Epidermal melanocyte (primary cell): ENCODE measurements around the gene RNF214.
"Not testable (repeated sequence)": the region's sequence is repeated elsewhere in the genome, so short reads cannot be mapped to it uniquely, and the experiment has no call there.

Source experiments
- DNase-seq: peaks from one replicate; pipeline ENCODE4 v3.0.0; 2011; ENCODE audit warnings: low spot score; ENCODE audit not compliant: insufficient read length

The RNF214 gene

DNA sequence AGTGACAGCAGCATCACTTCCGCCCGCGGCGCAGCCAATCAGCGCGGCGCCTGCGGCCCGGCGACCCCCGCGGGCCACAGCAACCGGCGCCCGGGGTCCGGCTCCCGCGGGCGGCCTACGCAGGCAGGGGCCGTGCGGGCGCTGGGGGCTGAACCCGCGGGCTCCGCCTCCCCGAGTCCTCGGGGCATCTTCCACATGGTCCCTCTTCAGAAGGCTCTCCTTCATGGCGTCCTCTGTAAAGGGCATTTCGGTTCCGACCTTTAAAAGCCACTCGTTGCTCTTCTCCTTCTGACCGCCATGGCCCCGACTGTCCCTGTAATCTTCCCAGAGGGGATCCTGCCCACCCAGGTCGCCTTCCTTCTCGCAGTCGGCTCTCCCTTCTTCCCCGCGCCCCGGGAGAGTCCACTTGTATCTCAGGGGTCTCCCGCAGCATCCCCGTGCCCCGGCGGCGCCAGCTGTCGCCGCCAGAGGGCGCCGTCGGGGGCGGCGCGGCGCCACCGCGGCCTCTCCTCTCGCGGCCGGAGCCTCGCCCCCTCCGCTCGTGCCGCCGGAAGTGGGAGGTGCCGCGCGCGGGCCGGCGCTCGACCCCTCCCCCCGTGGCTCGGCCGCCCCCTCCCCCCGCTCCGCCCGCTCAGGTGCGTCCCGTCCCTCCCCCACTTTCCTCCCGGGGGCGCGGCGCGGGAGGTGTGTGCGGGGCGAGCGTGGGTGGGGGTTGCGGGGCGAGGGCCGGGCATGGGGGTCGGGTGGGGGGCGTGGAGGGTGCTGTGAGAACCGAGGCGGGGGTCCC lies at the start of gene RNF214:
TSS of gene RNF214 (plus strand) at position 580 of the 787 bp plus-strand sequence. CDS start 1,602 bp downstream, outside the sequence.
- DNase-seq = peak; percentile 89

DNA sequence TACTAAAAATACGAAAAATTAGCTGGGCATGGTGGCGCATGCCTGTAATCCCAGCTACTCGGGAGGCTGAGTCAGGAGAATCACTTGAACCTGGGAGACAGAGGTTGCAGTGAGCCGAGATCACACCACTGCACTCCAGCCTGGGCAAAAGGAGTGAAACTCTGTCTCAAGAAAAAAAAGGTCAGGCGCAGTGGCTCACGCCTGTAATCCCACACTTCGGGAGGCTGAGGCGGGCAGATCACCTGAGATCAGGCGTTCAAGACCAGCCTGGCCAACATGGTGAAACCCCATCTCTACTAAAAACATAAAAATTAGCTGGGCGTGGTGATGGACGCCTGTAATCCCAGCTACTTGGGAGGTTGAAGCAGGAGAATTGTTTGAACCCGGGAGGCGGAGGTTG lies 49.3 kb upstream of the RNF214 start:
- not testable (repeated sequence) for DNase-seq

DNA sequence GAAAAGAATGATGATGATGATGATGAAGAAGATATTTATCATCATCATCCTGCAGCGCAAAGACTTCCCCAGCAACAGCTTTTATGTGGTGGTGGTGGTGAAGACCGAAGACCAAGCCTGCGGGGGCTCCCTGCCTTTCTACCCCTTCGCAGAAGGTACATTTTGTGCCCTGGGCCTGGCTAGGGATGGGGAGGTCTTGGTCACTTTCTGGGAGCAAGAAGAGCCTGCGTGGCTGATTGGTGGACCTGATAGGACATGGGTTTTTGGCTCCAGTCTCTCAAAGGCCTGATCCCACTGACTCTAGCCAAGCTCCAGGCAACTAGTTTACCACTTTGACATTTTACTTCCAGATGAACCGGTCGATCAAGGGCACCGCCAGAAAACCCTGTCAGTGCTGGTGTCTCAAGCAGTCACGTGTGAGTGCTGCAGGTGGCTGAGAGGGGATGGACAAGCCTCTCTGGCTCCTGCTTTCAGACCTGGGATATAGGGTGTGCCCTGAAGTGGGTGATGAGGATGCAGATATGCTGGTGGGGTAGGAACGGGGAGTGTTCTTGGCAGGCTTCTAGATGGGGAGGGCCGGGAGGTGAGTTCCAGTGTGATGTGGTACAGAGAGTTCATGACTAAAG lies 48.6 kb upstream of the RNF214 start:
- no peak for DNase-seq

DNA sequence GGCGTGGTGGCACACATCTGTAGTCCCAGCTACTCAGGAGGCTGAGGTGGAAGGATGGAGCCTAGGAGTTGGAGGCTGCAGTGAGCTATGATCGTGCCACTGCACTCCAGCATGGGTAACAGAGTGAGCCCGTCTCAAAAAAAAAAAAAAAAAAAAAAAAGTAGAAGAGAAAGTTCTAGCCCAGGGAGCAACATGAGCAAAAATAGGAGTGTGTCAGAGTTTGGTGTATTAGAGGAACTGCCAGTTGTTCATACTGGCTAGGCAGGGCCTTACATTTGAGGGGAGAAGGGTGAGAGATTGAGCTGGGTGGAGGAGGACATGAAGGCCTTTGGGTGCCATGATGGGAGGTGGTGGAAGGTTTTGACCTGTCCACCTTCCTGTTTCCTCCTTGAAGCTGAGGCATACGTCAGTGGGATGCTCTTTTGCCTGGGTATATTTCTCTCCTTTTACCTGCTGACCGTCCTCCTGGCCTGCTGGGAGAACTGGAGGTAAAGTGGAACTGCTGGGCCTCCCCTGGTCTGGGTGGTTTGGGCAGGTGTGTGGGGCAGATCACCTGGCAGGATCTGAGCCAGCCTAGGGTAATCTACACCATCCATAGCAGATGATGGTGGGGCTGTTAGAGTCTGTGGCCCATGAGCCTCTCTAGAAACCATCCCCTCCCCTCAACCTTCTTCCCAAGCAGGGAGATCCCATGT lies 46.6 kb upstream of the RNF214 start:
- no peak for DNase-seq

DNA sequence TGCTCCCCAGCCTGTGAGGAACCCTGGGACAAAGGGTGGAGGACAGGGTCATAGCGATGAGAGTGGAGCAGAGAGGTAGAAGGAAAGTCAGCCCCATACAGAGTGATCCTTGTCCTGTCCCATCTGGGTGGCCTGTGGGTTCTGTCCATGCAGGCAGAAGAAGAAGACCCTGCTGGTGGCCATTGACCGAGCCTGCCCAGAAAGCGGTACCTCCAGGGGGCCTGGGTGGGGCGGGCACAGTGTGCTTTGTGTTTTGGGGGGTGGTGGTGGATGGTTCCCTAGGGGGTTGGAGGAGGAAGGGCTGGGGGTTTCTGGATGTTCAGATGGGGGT lies 46.1 kb upstream of the RNF214 start:
- no peak for DNase-seq

DNA sequence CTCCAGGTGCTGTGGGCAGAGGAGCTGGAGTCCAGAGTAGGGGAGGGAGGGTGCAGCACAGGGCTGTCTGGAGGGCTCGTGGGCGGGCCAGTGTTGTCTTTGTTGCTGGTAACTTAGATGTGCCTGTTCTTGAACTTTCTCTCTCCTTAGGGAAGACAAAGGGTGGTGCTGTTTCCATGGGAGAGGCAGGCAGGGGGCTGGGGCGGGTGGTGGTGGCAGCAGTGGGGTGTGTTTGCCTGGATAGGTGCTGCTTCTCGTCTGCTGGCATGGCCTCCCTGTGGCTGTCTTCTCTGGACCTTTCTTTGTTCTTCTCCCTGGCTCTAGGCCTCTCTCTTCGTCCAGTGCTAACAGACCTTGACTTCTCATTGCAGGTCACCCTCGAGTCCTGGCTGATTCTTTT lies 45.5 kb upstream of the RNF214 start:
- no peak for DNase-seq

DNA sequence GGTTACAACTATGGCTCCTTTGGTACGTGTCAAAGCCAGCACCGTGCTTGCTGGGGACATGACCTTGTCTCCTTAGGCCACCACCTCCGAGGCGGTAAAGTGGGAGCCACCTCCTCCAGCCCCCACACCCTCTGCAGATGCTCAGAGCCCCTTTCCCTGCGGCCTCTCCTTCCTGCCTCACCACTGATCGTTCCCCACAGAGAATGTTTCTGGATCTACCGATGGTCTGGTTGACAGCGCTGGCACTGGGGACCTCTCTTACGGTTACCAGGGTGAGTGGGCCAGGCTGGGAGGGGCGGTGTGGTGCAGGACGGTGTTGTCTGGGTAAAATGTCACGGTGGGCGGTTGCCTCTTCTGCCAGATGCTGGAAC lies 45.1 kb upstream of the RNF214 start:
- no peak for DNase-seq

DNA sequence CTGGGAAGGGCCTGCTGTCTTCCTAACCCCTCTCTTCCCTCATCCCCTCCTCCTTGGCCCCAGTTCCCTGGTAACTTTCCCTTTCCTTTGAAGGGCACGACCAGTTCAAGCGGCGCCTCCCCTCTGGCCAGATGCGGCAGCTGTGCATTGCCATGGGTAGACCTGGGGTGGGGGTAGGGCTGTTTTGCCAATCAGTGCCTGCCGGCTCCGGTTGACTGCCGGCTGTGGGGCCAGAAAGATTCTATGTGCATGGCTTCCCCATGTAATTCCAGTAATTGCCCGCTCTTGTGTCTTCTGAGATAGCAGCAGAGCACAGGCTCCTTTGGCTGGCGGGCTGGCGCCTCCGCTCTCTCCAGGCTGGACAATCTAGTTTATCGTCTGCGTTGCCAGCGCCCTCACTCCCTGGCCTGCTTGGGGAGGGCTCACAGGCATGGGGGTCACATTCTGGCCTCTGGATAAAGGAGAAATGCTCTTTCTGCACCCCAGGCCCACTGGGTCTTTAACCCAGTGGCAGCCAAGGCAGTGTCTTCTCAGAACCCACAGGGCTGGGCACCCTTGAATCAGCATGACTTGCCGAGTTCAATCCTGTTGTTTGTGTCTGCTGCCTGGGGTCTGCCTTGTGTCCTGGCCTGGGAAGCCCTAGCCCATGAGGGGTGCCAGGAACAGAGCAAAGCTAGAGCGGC lies 44.5 kb upstream of the RNF214 start:
- DNase-seq = no peak

DNA sequence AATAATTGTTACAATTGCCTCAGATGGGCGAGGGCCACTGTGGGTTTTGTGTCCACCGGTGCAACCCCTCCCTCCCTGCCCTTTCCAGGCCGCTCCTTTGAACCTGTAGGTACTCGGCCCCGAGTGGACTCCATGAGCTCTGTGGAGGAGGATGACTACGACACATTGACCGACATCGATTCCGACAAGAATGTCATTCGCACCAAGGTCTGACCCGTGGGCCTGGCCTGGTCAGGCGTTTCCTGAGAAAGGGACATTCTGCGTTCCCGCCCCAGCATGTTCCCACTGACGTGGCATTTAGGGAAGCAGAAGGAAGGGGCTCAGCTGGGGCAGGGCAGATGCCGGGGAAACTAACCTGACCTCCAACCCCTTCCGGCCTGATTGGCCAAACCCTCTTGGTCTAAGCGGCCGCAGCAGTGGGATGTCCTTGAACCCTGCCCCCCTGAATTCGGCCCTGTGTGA lies 43.8 kb upstream of the RNF214 start:
- no peak for DNase-seq

DNA sequence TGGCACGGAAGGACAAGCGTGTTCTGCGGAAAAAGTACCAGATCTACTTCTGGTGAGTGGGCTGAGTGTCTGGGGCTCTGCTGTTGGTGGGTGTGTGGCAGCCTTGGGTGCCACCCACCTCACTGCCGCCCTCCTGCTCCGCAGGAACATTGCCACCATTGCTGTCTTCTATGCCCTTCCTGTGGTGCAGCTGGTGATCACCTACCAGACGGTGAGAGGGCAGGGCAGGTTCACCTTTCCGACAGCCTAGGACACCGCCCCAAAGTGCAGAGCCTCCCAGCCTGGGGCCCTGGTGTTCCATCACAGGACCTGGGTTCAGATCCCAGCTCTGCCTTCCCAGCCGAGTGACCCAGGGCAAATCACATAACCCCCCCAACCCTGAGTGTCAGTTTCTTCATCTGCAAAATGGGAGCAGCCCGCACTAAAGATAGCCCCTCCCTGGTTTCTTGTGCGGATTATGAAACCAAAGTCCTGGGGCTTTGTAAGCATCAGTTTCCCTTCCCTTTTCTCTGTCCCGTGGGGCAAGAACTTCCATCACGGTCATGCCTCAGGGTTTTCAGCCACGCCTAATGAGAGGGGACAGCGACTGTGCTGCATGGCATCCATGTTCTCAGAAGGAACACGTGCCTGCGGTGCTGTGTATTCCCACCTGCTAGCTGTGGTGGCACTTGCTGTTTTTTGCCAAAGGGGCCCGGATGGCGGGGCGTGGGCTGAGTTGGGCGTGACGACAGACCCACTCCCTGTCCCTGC lies 43.1 kb upstream of the RNF214 start:
- no peak for DNase-seq

DNA sequence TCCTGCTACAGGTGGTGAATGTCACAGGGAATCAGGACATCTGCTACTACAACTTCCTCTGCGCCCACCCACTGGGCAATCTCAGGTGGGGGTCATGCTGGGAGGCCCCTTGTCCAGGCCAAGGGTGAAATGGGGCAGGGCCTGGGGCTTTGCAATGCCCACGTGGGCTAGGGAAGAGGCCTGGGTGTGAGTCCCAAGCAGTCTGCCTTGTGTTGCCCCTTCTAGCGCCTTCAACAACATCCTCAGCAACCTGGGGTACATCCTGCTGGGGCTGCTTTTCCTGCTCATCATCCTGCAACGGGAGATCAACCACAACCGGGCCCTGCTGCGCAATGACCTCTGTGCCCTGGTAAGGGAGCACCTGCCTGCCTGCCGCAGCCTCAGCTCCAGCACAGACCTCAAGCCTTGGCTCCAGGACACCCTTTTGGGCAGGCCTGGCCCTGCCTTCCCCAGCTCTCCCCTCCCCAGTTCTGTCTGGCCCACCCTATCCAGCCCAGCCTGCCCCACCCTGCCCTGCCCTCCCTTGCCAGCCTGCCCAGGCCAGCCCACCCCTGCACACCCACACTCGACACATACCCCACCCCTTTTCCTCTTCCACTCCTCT lies 42.4 kb upstream of the RNF214 start:
- DNase-seq = no peak

DNA sequence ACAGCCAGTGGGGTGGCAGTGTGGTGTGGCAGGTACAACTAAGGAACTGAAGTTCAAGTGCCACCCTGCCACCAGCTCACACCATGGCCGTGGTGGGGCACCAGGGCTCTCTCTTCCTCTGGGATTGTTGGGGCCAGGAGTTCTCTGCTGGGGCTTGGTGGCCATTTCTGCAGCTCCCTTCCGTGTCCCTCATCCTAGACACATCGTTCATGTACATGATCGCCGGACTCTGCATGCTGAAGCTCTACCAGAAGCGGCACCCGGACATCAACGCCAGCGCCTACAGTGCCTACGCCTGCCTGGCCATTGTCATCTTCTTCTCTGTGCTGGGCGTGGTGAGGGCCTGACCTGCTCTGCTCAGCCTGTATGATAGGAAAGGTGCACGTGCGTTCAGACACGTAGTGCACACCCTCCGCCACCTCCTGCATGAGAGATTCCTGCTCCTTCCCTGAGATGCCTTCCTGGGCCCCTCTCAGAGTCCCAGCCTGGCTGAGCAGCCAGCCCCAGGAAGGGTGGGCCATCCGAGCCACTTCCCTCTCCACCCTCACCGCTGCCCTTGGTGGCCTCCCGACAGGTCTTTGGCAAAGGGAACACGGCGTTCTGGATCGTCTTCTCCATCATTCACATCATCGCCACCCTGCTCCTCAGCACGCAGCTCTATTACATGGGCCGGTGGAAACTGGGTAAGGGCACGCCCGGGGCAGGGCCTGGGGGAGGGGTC lies 40.6 kb upstream of the RNF214 start:
- DNase-seq = no peak

DNA sequence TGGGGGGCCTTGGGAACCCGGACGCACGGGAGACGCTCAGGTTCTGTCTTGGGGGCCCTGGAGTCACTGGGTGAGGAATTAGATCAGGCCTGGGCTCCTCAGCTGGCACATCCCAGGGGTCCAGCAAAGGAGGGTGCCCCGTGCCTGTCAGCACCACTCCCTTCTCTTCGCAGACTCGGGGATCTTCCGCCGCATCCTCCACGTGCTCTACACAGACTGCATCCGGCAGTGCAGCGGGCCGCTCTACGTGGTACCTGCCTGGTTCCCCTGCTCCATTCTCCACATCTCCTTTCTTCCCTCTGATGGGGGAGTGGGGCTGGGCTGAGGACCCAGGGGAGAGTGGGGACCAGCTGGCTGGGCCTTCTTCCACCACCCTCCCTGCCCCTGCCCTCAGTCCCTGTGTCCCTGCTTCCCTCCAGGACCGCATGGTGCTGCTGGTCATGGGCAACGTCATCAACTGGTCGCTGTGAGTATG lies 40.0 kb upstream of the RNF214 start:
- DNase-seq = no peak

DNA sequence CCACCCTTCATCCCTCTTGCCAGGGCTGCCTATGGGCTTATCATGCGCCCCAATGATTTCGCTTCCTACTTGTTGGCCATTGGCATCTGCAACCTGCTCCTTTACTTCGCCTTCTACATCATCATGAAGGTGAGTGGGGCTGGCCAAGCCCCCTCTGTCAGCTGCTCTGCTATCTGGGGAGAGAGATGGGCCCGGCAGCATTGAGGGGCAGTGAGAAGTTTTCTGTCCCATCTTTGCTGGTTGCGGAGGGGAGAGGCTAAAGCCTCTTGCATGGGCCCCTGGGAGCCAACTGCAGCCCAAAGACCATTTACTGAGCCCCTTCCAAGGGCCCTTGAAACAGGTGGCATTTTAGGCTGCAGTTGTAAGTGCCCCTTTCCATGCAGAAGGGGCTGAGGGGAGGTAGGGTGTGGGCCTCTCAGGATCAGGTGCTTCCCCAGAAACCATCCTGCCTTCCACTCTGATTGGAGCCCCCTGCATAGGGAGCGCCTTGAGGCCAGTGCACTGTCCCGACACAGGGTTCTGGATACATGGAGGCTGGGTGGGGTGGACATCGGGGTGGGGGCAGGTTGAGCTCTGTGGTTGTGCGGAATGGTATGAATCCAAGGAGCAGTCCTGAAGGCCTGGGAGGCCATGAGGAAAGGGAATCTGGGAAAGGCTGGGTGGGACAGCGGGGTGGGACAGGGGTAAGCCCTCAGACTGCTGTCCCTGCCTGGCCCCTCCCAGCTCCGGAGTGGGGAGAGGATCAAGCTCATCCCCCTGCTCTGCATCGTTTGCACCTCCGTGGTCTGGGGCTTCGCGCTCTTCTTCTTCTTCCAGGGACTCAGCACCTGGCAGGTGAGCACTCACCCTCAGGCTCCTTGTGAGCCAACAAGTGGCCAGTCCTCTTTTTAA lies 39.1 kb upstream of the RNF214 start:
- DNase-seq = no peak

DNA sequence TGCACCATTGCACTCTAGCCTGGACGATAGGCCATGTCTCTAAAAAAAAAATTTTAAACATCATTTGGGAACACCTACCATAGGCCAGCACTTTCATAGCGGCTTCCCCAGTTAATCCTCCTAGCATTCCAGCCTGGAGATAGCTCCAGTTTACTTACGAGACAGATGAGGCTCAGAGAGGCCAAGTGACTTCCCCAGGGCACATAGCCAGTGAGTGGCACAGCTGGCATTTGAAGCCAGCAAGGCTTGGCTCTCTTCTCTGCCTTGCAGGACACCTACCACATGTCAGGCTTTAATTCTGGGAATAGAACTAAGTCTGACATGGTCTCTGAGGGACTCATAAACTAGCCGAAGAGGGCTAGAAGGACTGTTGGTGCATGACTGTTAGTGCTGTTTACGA lies 38.2 kb upstream of the RNF214 start:
- DNase-seq = no peak

DNA sequence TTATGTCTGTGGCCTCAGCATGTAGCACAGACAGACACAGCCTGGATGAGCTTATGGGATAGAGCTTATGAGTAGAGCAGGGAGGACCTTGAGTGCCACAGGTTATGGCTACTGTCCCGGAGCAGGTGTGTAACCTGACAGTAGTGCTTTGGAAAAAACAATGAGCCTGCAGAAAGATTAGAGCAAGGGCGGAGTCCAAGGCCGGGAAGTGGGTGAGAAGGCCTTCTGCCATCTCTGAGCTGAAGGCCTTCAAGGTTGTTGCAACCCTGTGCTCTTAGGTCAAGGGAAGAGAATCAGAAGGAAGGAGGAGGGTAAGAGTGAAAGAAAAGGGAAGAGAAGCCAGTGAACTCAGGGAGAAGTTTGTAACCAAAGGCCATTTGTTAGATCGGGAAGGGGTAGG lies 37.2 kb upstream of the RNF214 start:
- no peak for DNase-seq

DNA sequence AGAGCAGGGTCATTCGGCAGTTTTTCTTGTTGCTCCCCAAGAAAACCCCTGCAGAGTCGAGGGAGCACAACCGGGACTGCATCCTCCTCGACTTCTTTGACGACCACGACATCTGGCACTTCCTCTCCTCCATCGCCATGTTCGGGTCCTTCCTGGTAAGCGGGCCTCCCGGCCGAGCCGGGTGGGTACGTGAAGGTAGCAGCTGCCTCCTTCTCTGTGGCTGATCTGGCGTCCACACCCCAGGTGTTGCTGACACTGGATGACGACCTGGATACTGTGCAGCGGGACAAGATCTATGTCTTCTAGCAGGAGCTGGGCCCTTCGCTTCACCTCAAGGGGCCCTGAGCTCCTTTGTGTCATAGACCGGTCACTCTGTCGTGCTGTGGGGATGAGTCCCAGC lies 36.7 kb upstream of the RNF214 start:
- DNase-seq = no peak

DNA sequence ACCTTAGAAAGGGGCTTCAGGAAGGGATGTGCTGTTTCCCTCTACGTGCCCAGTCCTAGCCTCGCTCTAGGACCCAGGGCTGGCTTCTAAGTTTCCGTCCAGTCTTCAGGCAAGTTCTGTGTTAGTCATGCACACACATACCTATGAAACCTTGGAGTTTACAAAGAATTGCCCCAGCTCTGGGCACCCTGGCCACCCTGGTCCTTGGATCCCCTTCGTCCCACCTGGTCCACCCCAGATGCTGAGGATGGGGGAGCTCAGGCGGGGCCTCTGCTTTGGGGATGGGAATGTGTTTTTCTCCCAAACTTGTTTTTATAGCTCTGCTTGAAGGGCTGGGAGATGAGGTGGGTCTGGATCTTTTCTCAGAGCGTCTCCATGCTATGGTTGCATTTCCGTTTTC lies 35.5 kb upstream of the RNF214 start:
- DNase-seq = no peak
